SK-N-SH treated with all-trans-retinoic acid at 6 μM for 48 hours (cell line): Measurements from ENCODE around the gene SLC7A8.

Experiments
- ATAC-seq: fragments of 200-7000 bp; cut with Tn5 transposase; 3 replicates; pipeline ENCODE4 v1.9.1; 2020; ENCODE audit warnings: mild to moderate bottlenecking, moderate library complexity
- ARNTL ChIP-seq: fragments of 450-650 bp; formaldehyde crosslinking; IDR thresholded peaks from 2 replicates; pipeline ENCODE4 v1.5.0; 2020; ENCODE audit warnings: low read depth, mild to moderate bottlenecking, moderate library complexity, borderline replicate concordance
- BACH2 ChIP-seq: fragments of 250-450 bp; sonication (Bioruptor Pico); IDR thresholded peaks from 2 replicates; pipeline ENCODE4 v1.9.0; 2021; ENCODE audit warnings: mild to moderate bottlenecking, borderline replicate concordance
- CREB5 ChIP-seq: fragments of 250-450 bp; sonication (Bioruptor Pico); IDR thresholded peaks from 2 replicates; pipeline ENCODE4 v1.5.1; 2020; ENCODE audit warnings: low read depth, mild to moderate bottlenecking, moderate library complexity
- CSDC2 ChIP-seq: fragments of 250-450 bp; sonication (Bioruptor Pico); IDR thresholded peaks from 2 replicates; pipeline ENCODE4 v1.5.0; 2020; ENCODE audit warnings: mild to moderate bottlenecking, moderate library complexity
- ESRRG ChIP-seq: fragments of 250-450 bp; sonication (Bioruptor Pico); IDR thresholded peaks from 2 replicates; pipeline ENCODE4 v1.6.1; 2021; ENCODE audit warnings: mild to moderate bottlenecking
- GLIS3 ChIP-seq: fragments of 250-450 bp; sonication (Bioruptor Pico); IDR thresholded peaks from 2 replicates; pipeline ENCODE4 v1.5.0; 2020; ENCODE audit warnings: mild to moderate bottlenecking, moderate library complexity
- ISL1 ChIP-seq: fragments of 250-450 bp; sonication (Bioruptor Pico); IDR thresholded peaks from 2 replicates; pipeline ENCODE4 v2.1.2; 2022; ENCODE audit warnings: mild to moderate bottlenecking, moderate library complexity
- OSR1 ChIP-seq: fragments of 250-450 bp; sonication (Bioruptor Pico); IDR thresholded peaks from 2 replicates; pipeline ENCODE4 v1.8.0; 2022; ENCODE audit warnings: moderate library complexity, mild to moderate bottlenecking, inconsistent platforms
- PATZ1 ChIP-seq: fragments of 250-450 bp; sonication (Bioruptor Pico); IDR thresholded peaks from 2 replicates; pipeline ENCODE4 v1.8.0; 2020; ENCODE audit warnings: mild to moderate bottlenecking, moderate library complexity, borderline replicate concordance
- POU6F1 ChIP-seq: fragments of 250-450 bp; sonication (Bioruptor Pico); IDR thresholded peaks from 2 replicates; pipeline ENCODE4 v1.8.0; 2021; ENCODE audit warnings: low read depth, mild to moderate bottlenecking, moderate library complexity, borderline replicate concordance
- PPARA ChIP-seq: fragments of 250-450 bp; sonication (Bioruptor Pico); IDR thresholded peaks from 2 replicates; pipeline ENCODE4 v1.5.0; 2020; ENCODE audit warnings: mild to moderate bottlenecking, borderline replicate concordance
- RARB ChIP-seq: fragments of 250-450 bp; sonication (Bioruptor Pico); IDR thresholded peaks from 2 replicates; pipeline ENCODE4 v1.8.0; 2021; ENCODE audit warnings: mild to moderate bottlenecking, moderate library complexity
- SNAI2 ChIP-seq: fragments of 250-450 bp; sonication (Bioruptor Pico); IDR thresholded peaks from 2 replicates; pipeline ENCODE4 v1.5.0; 2020; ENCODE audit warnings: mild to moderate bottlenecking, moderate library complexity
- TOX ChIP-seq: fragments of 250-450 bp; sonication (Bioruptor Pico); IDR thresholded peaks from 2 replicates; pipeline ENCODE4 v1.8.0; 2021; ENCODE audit warnings: mild to moderate bottlenecking, moderate library complexity, borderline replicate concordance
- TSHZ2 ChIP-seq: fragments of 250-450 bp; sonication (Bioruptor Pico); IDR thresholded peaks from 2 replicates; pipeline ENCODE4 v1.5.0; 2020; ENCODE audit warnings: mild to moderate bottlenecking, moderate library complexity
- ZC3H10 ChIP-seq: fragments of 250-450 bp; sonication (Bioruptor Pico); IDR thresholded peaks from 2 replicates; pipeline ENCODE4 v1.5.1; 2021; ENCODE audit warnings: mild to moderate bottlenecking, moderate library complexity
- ZFP3 ChIP-seq: fragments of 250-450 bp; sonication (Bioruptor Pico); IDR thresholded peaks from 2 replicates; pipeline ENCODE4 v1.5.0; 2020; ENCODE audit warnings: mild to moderate bottlenecking, moderate library complexity
- ZFP30 ChIP-seq: fragments of 450-650 bp; formaldehyde crosslinking; IDR thresholded peaks from 2 replicates; pipeline ENCODE4 v1.5.0; 2022; ENCODE audit warnings: mild to moderate bottlenecking, moderate library complexity
- ZNF565 ChIP-seq: fragments of 450-650 bp; formaldehyde crosslinking; conservative IDR thresholded peaks from 2 replicates; pipeline ENCODE4 v1.5.0; 2020; ENCODE audit warnings: low read depth, mild to moderate bottlenecking, moderate library complexity
- ZNF70 ChIP-seq: fragments of 450-650 bp; formaldehyde crosslinking; IDR thresholded peaks from 2 replicates; pipeline ENCODE4 v1.5.0; 2020; ENCODE audit warnings: mild to moderate bottlenecking, moderate library complexity
- ZNF8 ChIP-seq: fragments of 450-650 bp; formaldehyde crosslinking; IDR thresholded peaks from 2 replicates; pipeline ENCODE4 v1.5.0; 2020; ENCODE audit warnings: mild to moderate bottlenecking, moderate library complexity

Gene SLC7A8

GRCh38 chr14:23106747-23107045 lies 76.8 kb downstream of the SLC7A8 start:
- ATAC-seq, result no peak
- TF ChIP-seq ZFP3 (CRISPR knock-in tag), result no peak
- TF ChIP-seq CREB5 (CRISPR knock-in tag), result no peak
- TF ChIP-seq GLIS3 (CRISPR knock-in tag), result no peak
- TF ChIP-seq POU6F1 (CRISPR knock-in tag), result no peak
- TF ChIP-seq SNAI2, result no peak
- no peak for TF ChIP-seq TOX (CRISPR knock-in tag)

- ATAC-seq, result no peak
- TF ChIP-seq BACH2 (CRISPR knock-in tag), result no peak
- TF ChIP-seq ZNF70 (CRISPR knock-in tag), result no peak
- no peak for TF ChIP-seq GLIS3 (CRISPR knock-in tag)
- no peak for TF ChIP-seq ZNF8 (CRISPR knock-in tag)
- TF ChIP-seq OSR1 (CRISPR knock-in tag), result no peak
- no peak for TF ChIP-seq ZFP30 (CRISPR knock-in tag)
These were observed 78.1 kb downstream of the SLC7A8 start for GRCh38 chr14:23105348-23105824.

- TF ChIP-seq ZNF8 (CRISPR knock-in tag) (no peak), ISL1 (CRISPR knock-in tag) (no peak), POU6F1 (CRISPR knock-in tag) (no peak), GLIS3 (CRISPR knock-in tag) (no peak), ESRRG (CRISPR knock-in tag) (no peak), CSDC2 (CRISPR knock-in tag) (no peak), ZNF565 (CRISPR knock-in tag) (no peak), TOX (CRISPR knock-in tag) (no peak), PATZ1 (CRISPR knock-in tag) (no peak), RARB (CRISPR knock-in tag) (no peak), BACH2 (CRISPR knock-in tag) (no peak), CREB5 (CRISPR knock-in tag) (no peak)
These were observed 78.7 kb downstream of the SLC7A8 start, which contains the start of gene CIROP for GRCh38 chr14:23104591-23105347. TSS of gene CIROP (minus strand) at chr14:23104989. CDS start at chr14:23104920, 69 bp downstream.

GRCh38 chr14:23104070-23104590 lies 79.3 kb downstream of the SLC7A8 start:
- no peak for ATAC-seq
- no peak for TF ChIP-seq PPARA (CRISPR knock-in tag)
- no peak for TF ChIP-seq ZNF70 (CRISPR knock-in tag)
- no peak for TF ChIP-seq ARNTL
- TF ChIP-seq TOX (CRISPR knock-in tag), result no peak
- TF ChIP-seq ZC3H10 (CRISPR knock-in tag), result no peak
- TF ChIP-seq ISL1 (CRISPR knock-in tag), result no peak
- TF ChIP-seq ZNF565 (CRISPR knock-in tag), result no peak
- no peak for TF ChIP-seq RARB (CRISPR knock-in tag)
- no peak for TF ChIP-seq TSHZ2 (CRISPR knock-in tag)

More at GRCh38 chr14:23104591-23105347, 78.7 kb downstream of the SLC7A8 start, which contains the start of gene CIROP:
- ATAC-seq, result no peak
